ENCODE data around the gene MRPL57.

DNA sequence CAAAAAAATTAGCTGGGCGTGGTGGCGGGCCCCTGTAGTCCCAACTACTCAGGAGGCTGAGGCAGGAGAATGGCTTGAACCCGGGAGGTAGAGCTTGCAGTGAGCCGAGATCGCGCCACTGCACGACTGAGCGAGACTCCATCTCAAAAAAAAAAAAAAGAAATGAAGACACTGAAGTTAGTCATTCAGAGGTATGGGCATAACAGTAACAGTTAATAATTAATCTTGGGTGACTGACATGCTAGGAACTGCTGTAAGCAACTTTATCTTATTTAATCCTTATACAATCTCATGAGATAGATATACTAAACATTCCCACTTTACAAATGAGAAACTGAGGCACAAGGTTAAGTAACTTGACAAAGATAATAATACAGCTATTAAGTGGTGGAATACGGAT is 5.0 kb upstream of the MRPL57 start:
- TF ChIP-seq YY1 (IDR thresholded peaks at IDR 0.05; ENCODE audit: insufficient read depth, insufficient read length) (no peak), SUZ12 (IDR thresholded peaks at IDR 0.05; ENCODE audit: extremely low read depth, insufficient read depth, insufficient read length) (no peak), ZNF274 (IDR thresholded peaks at IDR 0.05; ENCODE audit: low read depth, low read length) (no peak)
